Stimulated activated CD8-positive, alpha-beta memory T cell treated with anti-CD3 and anti-CD28 coated beads, Interleukin-7, amount 100 ng/mL, for 48 hours (primary cell): Measurements from ENCODE around the gene PRKCA.
A peak's percentile ranks its signal among the peaks of the same experiment; 100 is the strongest.

Source experiments
- DNase-seq, 2 donors: peaks; one replicate each; pipeline ENCODE4 v3.0.0-alpha.2; 2020; ENCODE audit warnings: low read depth in 1 of 2; ENCODE audit errors: extremely low read depth in 1 of 2

PRKCA gene

GRCh38 chr17:66633317-66633965 lies 331.0 kb downstream of the PRKCA start:
- DNase-seq: peak; percentile 18 to 60

GRCh38 chr17:66634193-66634592 lies 331.8 kb downstream of the PRKCA start:
- DNase-seq: no peak

GRCh38 chr17:66635386-66636045 lies 333.1 kb downstream of the PRKCA start:
- no peak for DNase-seq

- no peak for DNase-seq
These were observed 333.7 kb downstream of the PRKCA start for GRCh38 chr17:66636111-66636510.

- DNase-seq: no peak
These were observed 335.1 kb downstream of the PRKCA start for GRCh38 chr17:66637491-66637890.

- DNase-seq: no peak
These were observed 336.5 kb downstream of the PRKCA start for GRCh38 chr17:66638707-66639479.

- DNase-seq: no peak
These were observed 341.6 kb downstream of the PRKCA start for GRCh38 chr17:66643815-66644710.

- DNase-seq: no peak
These were observed 342.8 kb downstream of the PRKCA start for GRCh38 chr17:66645259-66645658.

- no peak for DNase-seq
These were observed 345.1 kb downstream of the PRKCA start for GRCh38 chr17:66647391-66647983.

- no peak for DNase-seq
These were observed 347.6 kb downstream of the PRKCA start for GRCh38 chr17:66649818-66650543.

- no peak for DNase-seq
These were observed 348.1 kb downstream of the PRKCA start for GRCh38 chr17:66650544-66650877.

- no peak for DNase-seq
These were observed 350.6 kb downstream of the PRKCA start for GRCh38 chr17:66652840-66653507.

GRCh38 chr17:66654106-66654740 lies 351.8 kb downstream of the PRKCA start:
- no peak for DNase-seq

- no peak for DNase-seq
These were observed 352.4 kb downstream of the PRKCA start for GRCh38 chr17:66654764-66655163.

GRCh38 chr17:66655461-66655860 lies 353.0 kb downstream of the PRKCA start:
- DNase-seq: no peak

GRCh38 chr17:66655861-66656260 lies 353.4 kb downstream of the PRKCA start:
- peak; percentile 23 to 66 for DNase-seq

GRCh38 chr17:66661411-66662256 lies 359.2 kb downstream of the PRKCA start:
- no peak for DNase-seq

GRCh38 chr17:66662496-66662895 lies 360.1 kb downstream of the PRKCA start:
- DNase-seq: no peak
